GM10248 (cell line): ENCODE measurements around the gene RPL13.

Experiments used
- CTCF ChIA-PET: fragments of 300-600 bp; sonication (Branson Sonifier 250); formaldehyde crosslinking; extraction: SDS; loops from one replicate; lab custom pipeline; 2021; ENCODE audit warnings: antibody characterized with exemption; lab: Yijun Ruan, JAX
- POLR2A ChIA-PET: fragments of 350-650 bp; sonication (Branson Sonifier 250); formaldehyde crosslinking; extraction: SDS; loops from one replicate; lab custom pipeline; 2020; ENCODE audit warnings: antibody characterized with exemption; lab: Yijun Ruan, JAX
- DNase-seq: peaks from one replicate; pipeline ENCODE4 v3.0.0; 2012; ENCODE audit errors: extremely low spot score
- TF ChIP-seq, protein P1 (sequence below): IDR thresholded peaks from 2 replicates; pipeline ENCODE4 v1.5.1; 2012; ENCODE audit warnings: mild to moderate bottlenecking, low read depth; ENCODE audit errors: extremely low read depth, missing control alignments, control extremely low read depth

The RPL13 gene

DNA sequence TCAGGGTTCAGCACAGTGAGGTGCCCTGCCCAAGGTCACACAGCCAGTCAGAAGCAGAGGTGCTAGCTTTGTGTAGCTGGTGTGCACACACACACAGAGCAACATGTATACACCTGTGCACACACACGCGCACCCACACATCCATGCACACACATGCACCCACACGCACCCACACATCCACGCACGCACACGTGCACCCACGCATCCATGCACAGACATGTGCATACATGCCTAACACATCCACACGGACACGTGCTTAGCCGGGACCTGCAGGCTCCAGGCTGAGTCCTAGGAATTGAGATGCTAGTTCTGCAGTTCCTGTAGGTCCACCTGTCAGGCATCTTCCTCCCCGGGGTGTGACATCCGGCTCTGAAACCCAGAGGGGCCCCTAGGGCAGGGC, 39.9 kb downstream of the RPL13 start:
- ChIA-PET CTCF (interaction anchor here (1.2 to 3.7 kb wide), 5 partner anchors 10 to 41 kb away, joined by 3 to 18 read pairs (median 7); no protein-coding TSS in a partner anchor), POLR2A (no interaction called here)
- no peak for DNase-seq
- TF ChIP-seq, protein P1, sequence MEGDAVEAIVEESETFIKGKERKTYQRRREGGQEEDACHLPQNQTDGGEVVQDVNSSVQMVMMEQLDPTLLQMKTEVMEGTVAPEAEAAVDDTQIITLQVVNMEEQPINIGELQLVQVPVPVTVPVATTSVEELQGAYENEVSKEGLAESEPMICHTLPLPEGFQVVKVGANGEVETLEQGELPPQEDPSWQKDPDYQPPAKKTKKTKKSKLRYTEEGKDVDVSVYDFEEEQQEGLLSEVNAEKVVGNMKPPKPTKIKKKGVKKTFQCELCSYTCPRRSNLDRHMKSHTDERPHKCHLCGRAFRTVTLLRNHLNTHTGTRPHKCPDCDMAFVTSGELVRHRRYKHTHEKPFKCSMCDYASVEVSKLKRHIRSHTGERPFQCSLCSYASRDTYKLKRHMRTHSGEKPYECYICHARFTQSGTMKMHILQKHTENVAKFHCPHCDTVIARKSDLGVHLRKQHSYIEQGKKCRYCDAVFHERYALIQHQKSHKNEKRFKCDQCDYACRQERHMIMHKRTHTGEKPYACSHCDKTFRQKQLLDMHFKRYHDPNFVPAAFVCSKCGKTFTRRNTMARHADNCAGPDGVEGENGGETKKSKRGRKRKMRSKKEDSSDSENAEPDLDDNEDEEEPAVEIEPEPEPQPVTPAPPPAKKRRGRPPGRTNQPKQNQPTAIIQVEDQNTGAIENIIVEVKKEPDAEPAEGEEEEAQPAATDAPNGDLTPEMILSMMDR, result no peak

DNA sequence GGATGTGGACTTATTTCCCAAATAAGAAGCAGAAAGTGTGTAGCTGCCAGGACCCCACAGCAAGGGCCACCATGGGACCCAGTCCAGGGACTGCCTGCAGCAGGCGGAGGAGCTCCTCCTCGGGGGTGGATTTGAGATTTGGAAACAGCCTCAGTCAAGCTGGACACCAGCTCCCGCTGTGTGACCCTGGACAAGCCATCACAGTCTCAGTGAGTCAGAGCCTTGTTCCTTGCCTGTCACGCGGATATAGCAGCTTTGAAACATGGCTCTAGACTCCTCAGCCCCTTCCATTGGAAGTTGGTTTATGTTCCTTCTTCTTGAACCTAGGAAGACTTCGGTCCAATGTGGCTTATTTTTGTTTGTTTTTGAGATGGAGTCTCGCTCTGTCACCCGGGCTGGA, 40.5 kb downstream of the RPL13 start:
- TF ChIP-seq, protein P1, result no peak
- CTCF ChIA-PET, result interaction anchor here (1.3 to 3.7 kb wide), 3 partner anchors 11 to 16 kb away, joined by 3 to 18 read pairs (median 8); no protein-coding TSS in a partner anchor
- no peak for DNase-seq
- POLR2A ChIA-PET, result no interaction called here

GRCh38 chr16:89601906-89602272, 41.4 kb downstream of the RPL13 start:
- TF ChIP-seq, protein P1, result no peak
- ChIA-PET POLR2A (interaction anchor here (0.7 kb wide), 1 partner anchor 59 kb away, joined by 3 read pairs; no protein-coding TSS in a partner anchor), CTCF (interaction anchor here (0.9 to 3.7 kb wide), 4 partner anchors 13 to 259 kb away, joined by 3 to 18 read pairs (median 3); partner anchors contain the start of gene CPNE7)
- no peak for DNase-seq

DNA sequence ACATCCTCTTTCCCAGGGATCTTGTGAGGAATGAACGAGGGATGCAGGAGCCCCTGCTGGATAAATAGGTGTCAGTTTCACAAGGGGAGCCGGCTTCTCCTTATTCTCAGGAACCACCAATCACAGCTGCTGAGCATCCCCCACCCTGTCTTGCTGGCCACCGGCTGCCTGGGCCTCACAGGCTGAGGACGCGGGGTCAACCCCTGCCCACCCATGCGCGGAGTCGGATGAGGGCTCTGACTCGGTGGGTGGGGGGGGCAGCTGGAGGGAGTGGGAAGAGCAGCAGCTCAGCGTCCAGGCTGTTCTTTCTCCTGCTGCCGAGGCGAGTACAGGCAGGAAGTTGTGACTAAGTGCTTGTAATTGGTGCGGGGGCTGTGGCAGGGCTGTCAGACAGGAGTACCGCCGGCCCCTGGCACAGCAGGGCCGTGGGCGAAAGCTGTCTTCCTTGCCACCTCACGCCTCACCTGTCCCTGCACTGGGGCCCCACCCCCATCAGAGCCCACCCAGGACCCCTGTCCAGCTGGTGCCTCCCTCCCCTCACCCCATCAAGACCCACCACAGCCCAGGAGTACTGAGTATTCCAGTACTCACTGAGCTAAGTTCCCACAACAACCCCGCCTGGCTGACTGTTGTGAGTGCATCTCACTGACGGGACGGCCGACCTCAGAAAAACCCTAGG, 41.9 kb downstream of the RPL13 start:
- ChIA-PET CTCF (interaction anchor here (0.9 to 3.7 kb wide), 4 partner anchors 12 to 258 kb away, joined by 3 to 18 read pairs (median 3); partner anchors contain the start of gene CPNE7), POLR2A (no interaction called here)
- peak; percentile 72 for DNase-seq
- TF ChIP-seq, protein P1, result no peak

DNA sequence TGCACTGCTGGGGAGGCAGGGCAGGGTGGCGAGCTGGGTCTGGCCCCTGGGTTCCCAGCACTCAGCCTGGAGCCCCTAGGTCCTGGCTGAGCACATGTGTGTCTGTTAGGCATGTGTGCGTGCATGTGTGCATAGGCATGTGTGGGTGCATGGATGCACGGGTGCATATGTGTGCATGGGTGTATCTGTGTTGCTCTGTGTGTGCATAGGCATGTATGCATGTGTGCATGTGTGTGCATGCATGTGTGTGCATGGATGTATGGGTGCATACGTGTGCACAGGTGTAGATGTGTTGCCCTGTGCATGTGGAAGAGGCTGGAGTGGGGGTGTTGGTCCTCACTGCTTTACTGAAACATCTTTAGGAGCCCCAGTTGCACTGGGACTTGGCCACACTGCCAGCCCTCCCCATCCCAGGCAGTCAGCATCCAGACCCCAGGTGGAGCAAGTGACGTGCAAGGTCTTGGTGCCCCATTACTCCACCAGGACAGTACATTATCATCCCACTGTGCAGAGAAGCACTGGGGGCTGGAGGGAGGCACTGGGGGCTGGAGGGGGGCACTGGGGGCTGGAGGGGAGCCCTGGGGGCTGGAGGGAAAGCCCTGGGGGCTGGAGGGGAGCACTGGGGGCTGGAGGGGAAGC, 42.6 kb downstream of the RPL13 start:
- ChIA-PET POLR2A (no interaction called here), CTCF (interaction anchor here (1.1 to 1.2 kb wide), 2 partner anchors 27 to 258 kb away, joined by 3 read pairs; partner anchors contain the start of gene CPNE7)
- DNase-seq, result no peak
- TF ChIP-seq, protein P1, result no peak

DNA sequence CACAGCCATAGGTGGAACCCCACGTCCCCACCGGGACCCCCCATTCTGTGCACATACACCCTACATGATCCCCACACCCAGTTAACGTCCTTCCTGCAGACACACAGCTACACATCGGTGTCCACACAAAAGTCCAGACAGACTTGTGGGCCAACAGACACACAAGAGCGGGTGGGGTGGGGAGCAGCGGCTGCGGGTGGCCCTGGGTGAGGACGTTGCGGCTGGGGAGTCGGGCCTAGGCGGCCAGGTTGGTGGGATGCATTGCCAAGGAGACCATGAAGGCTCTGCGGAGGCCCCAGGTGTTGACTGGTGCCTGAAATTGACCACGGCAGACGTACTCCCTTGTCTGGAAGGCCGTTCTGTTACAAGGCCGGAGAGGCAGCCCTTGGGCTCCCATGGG, 44.3 kb downstream of the RPL13 start:
- ChIA-PET POLR2A (no interaction called here), CTCF (no interaction called here)
- TF ChIP-seq, protein P1, result no peak
- no peak for DNase-seq
